ENCODE measurements around the gene NEDD4. TPM values are rescaled to one million over a fixed set of nuclear protein-coding genes. Genes with fewer than 3 reads are reported as not detected.

The NEDD4 gene
- total RNA-seq, 1 donor from 2014 or later = 55.4 TPM

- peaks cover 2% of the 10 kb centered on the region for H3K9me3 Mint-ChIP-seq (ENCODE audit: unreplicated experiment)
- DNase-seq (ENCODE audit: low read depth) (no peak), FAIRE-seq (no peak)
- no peak overlapping the region for H3K4me3 ChIP-seq (ENCODE audit: insufficient read depth, low read depth, low read length)
- peaks cover 21% of the 10 kb centered on the region for H4K20me1 ChIP-seq (ENCODE audit: insufficient read depth, low read length)
- no peaks in the 10 kb centered on the region for H3K36me3 ChIP-seq (ENCODE audit: insufficient read depth, low read length)
- H3K9me3 ChIP-seq (ENCODE audit: insufficient read depth, low read depth, low read length) = no peaks in the 10 kb centered on the region
- H3K27me3 ChIP-seq (ENCODE audit: insufficient read depth, low read length) = no peaks in the 10 kb centered on the region
- H3K4me1 ChIP-seq (ENCODE audit: insufficient read depth, low read length) = peaks cover 17% of the 10 kb centered on the region
- H3K4me3 Mint-ChIP-seq (ENCODE audit: unreplicated experiment) = no peak overlapping the region
- no peak overlapping the region for H3K27ac Mint-ChIP-seq (ENCODE audit: unreplicated experiment)
- H3K4me2 ChIP-seq (ENCODE audit: low read length) = no peak overlapping the region
- H3K9ac ChIP-seq (ENCODE audit: low read length) = no peak overlapping the region
- no peak overlapping the region for H3K27ac ChIP-seq (ENCODE audit: low read depth, low read length)
- no peaks in the 10 kb centered on the region for H3K27me3 Mint-ChIP-seq (ENCODE audit: low read depth, unreplicated experiment)
- H3K79me2 ChIP-seq (ENCODE audit: insufficient read depth, low read length) = peaks cover 53% of the 10 kb centered on the region
- H3K4me1 Mint-ChIP-seq (ENCODE audit: low read depth, unreplicated experiment) = peaks cover 21% of the 10 kb centered on the region
- no peak for TF ChIP-seq CTCF (IDR thresholded peaks at IDR 0.05; ENCODE audit: insufficient read depth, low read depth, low read length)
- no peak for TF ChIP-seq EZH2 (IDR thresholded peaks at IDR 0.05; ENCODE audit: insufficient read depth, low read length)
- H2AFZ ChIP-seq (ENCODE audit: low read depth, low read length) = no peak overlapping the region
- peaks cover 8% of the 10 kb centered on the region for H3K36me3 Mint-ChIP-seq (ENCODE audit: low read depth, unreplicated experiment)
Observed at GRCh38 chr15:55990516-55990915, 2.9 kb downstream of the NEDD4 start.

GRCh38 chr15:55989383-55989782 is 4.0 kb downstream of the NEDD4 start:
- DNase-seq (ENCODE audit: low read depth) (no peak), FAIRE-seq (no peak)
- H3K9me3 Mint-ChIP-seq (ENCODE audit: unreplicated experiment) = peaks cover 2% of the 10 kb centered on the region
- peaks cover 62% of the 10 kb centered on the region for H3K79me2 ChIP-seq (ENCODE audit: insufficient read depth, low read length)
- H3K9me3 ChIP-seq (ENCODE audit: insufficient read depth, low read depth, low read length) = no peaks in the 10 kb centered on the region
- no peak overlapping the region for H3K9ac ChIP-seq (ENCODE audit: low read length)
- H3K4me3 Mint-ChIP-seq (ENCODE audit: unreplicated experiment) = no peak overlapping the region
- H3K27me3 ChIP-seq (ENCODE audit: insufficient read depth, low read length) = no peaks in the 10 kb centered on the region
- H3K4me2 ChIP-seq (ENCODE audit: low read length) = no peak overlapping the region
- peaks cover 11% of the 10 kb centered on the region for H3K36me3 Mint-ChIP-seq (ENCODE audit: low read depth, unreplicated experiment)
- no peak overlapping the region for H3K27ac Mint-ChIP-seq (ENCODE audit: unreplicated experiment)
- H3K4me3 ChIP-seq (ENCODE audit: insufficient read depth, low read depth, low read length) = no peak overlapping the region
- H3K4me1 ChIP-seq (ENCODE audit: insufficient read depth, low read length) = peaks cover 15% of the 10 kb centered on the region
- TF ChIP-seq CTCF (IDR thresholded peaks at IDR 0.05; ENCODE audit: insufficient read depth, low read depth, low read length) = no peak
- no peak for TF ChIP-seq EZH2 (IDR thresholded peaks at IDR 0.05; ENCODE audit: insufficient read depth, low read length)
- H3K27ac ChIP-seq (ENCODE audit: low read depth, low read length) = no peak overlapping the region
- H3K27me3 Mint-ChIP-seq (ENCODE audit: low read depth, unreplicated experiment) = no peaks in the 10 kb centered on the region
- no peak overlapping the region for H2AFZ ChIP-seq (ENCODE audit: low read depth, low read length)
- H4K20me1 ChIP-seq (ENCODE audit: insufficient read depth, low read length) = peaks cover 29% of the 10 kb centered on the region
- peaks cover 21% of the 10 kb centered on the region for H3K4me1 Mint-ChIP-seq (ENCODE audit: low read depth, unreplicated experiment)
- H3K36me3 ChIP-seq (ENCODE audit: insufficient read depth, low read length) = no peaks in the 10 kb centered on the region

GRCh38 chr15:55981582-55982249 is 11.7 kb downstream of the NEDD4 start:
- H3K4me2 ChIP-seq (ENCODE audit: low read length) = no peak overlapping the region
- Mint-ChIP-seq H3K27ac (ENCODE audit: unreplicated experiment) (peak overlapping the region; percentile 7), H3K9me3 (ENCODE audit: unreplicated experiment) (peaks cover 2% of the 10 kb centered on the region), H3K4me3 (ENCODE audit: unreplicated experiment) (no peak overlapping the region), H3K27me3 (ENCODE audit: low read depth, unreplicated experiment) (no peaks in the 10 kb centered on the region), H3K36me3 (ENCODE audit: low read depth, unreplicated experiment) (peaks cover 10% of the 10 kb centered on the region), H3K4me1 (ENCODE audit: low read depth, unreplicated experiment) (peaks cover 11% of the 10 kb centered on the region)
- H3K4me3 ChIP-seq (ENCODE audit: insufficient read depth, low read depth, low read length) = no peak overlapping the region
- H3K9ac ChIP-seq (ENCODE audit: low read length) = no peak overlapping the region
- H3K4me1 ChIP-seq (ENCODE audit: insufficient read depth, low read length) = no peaks in the 10 kb centered on the region
- H4K20me1 ChIP-seq (ENCODE audit: insufficient read depth, low read length) = peaks cover 22% of the 10 kb centered on the region
- no peaks in the 10 kb centered on the region for H3K27me3 ChIP-seq (ENCODE audit: insufficient read depth, low read length)
- FAIRE-seq = no peak
- no peak for TF ChIP-seq CTCF (IDR thresholded peaks at IDR 0.05; ENCODE audit: insufficient read depth, low read depth, low read length)
- no peak for TF ChIP-seq EZH2 (IDR thresholded peaks at IDR 0.05; ENCODE audit: insufficient read depth, low read length)
- DNase-seq (ENCODE audit: low read depth) = no peak
- H3K27ac ChIP-seq (ENCODE audit: low read depth, low read length) = no peak overlapping the region
- H2AFZ ChIP-seq (ENCODE audit: low read depth, low read length) = no peak overlapping the region
- peaks cover 78% of the 10 kb centered on the region for H3K79me2 ChIP-seq (ENCODE audit: insufficient read depth, low read length)
- H3K36me3 ChIP-seq (ENCODE audit: insufficient read depth, low read length) = no peaks in the 10 kb centered on the region
- H3K9me3 ChIP-seq (ENCODE audit: insufficient read depth, low read depth, low read length) = no peaks in the 10 kb centered on the region

Measured in astrocyte (in vitro differentiated cells and primary cell).